ENCODE data around the gene ACVRL1. TPM values are rescaled to one million over a fixed set of nuclear protein-coding genes. Genes with fewer than 3 reads are reported as not detected.

Gene ACVRL1
- total RNA-seq, 1 donor from 2014 or later = under 0.01 TPM

- DNase-seq (ENCODE audit: low read depth) (no peak), FAIRE-seq (no peak)
- no peak overlapping the region for H3K4me3 ChIP-seq (ENCODE audit: low read depth, low read length)
- peaks cover 39% of the 10 kb centered on the region for H3K27me3 ChIP-seq (ENCODE audit: control insufficient read depth, insufficient read depth, low read length)
- TF ChIP-seq, protein P1, sequence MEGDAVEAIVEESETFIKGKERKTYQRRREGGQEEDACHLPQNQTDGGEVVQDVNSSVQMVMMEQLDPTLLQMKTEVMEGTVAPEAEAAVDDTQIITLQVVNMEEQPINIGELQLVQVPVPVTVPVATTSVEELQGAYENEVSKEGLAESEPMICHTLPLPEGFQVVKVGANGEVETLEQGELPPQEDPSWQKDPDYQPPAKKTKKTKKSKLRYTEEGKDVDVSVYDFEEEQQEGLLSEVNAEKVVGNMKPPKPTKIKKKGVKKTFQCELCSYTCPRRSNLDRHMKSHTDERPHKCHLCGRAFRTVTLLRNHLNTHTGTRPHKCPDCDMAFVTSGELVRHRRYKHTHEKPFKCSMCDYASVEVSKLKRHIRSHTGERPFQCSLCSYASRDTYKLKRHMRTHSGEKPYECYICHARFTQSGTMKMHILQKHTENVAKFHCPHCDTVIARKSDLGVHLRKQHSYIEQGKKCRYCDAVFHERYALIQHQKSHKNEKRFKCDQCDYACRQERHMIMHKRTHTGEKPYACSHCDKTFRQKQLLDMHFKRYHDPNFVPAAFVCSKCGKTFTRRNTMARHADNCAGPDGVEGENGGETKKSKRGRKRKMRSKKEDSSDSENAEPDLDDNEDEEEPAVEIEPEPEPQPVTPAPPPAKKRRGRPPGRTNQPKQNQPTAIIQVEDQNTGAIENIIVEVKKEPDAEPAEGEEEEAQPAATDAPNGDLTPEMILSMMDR (IDR thresholded peaks at IDR 0.05; ENCODE audit: insufficient read depth, low read length, severe bottlenecking) = no peak
- no peaks in the 10 kb centered on the region for H3K36me3 ChIP-seq (ENCODE audit: control insufficient read depth, insufficient read depth, low read length)
These were observed 42.3 kb upstream of the ACVRL1 start for GRCh38 chr12:51864833-51865670.

GRCh38 chr12:51865757-51866270, 41.5 kb upstream of the ACVRL1 start:
- DNase-seq (ENCODE audit: low read depth) = no peak
- peaks cover 44% of the 10 kb centered on the region for H3K27me3 ChIP-seq (ENCODE audit: control insufficient read depth, insufficient read depth, low read length)
- no peak for FAIRE-seq
- TF ChIP-seq, protein P1 (IDR thresholded peaks at IDR 0.05; ENCODE audit: insufficient read depth, low read length, severe bottlenecking) = no peak
- H3K36me3 ChIP-seq (ENCODE audit: control insufficient read depth, insufficient read depth, low read length) = no peaks in the 10 kb centered on the region
- H3K4me3 ChIP-seq (ENCODE audit: low read depth, low read length) = no peak overlapping the region

- DNase-seq (ENCODE audit: low read depth) (no peak), FAIRE-seq (no peak)
- no peak overlapping the region for H3K4me3 ChIP-seq (ENCODE audit: low read depth, low read length)
- TF ChIP-seq, protein P1 (IDR thresholded peaks at IDR 0.05; ENCODE audit: insufficient read depth, low read length, severe bottlenecking) = no peak
- peaks cover 44% of the 10 kb centered on the region for H3K27me3 ChIP-seq (ENCODE audit: control insufficient read depth, insufficient read depth, low read length)
- H3K36me3 ChIP-seq (ENCODE audit: control insufficient read depth, insufficient read depth, low read length) = no peaks in the 10 kb centered on the region
These were observed 41.0 kb upstream of the ACVRL1 start for GRCh38 chr12:51866324-51866723.

GRCh38 chr12:51866762-51867161, 40.5 kb upstream of the ACVRL1 start:
- Histone ChIP-seq H3K36me3 (ENCODE audit: control insufficient read depth, insufficient read depth, low read length) (no peaks in the 10 kb centered on the region), H3K27me3 (ENCODE audit: control insufficient read depth, insufficient read depth, low read length) (peaks cover 44% of the 10 kb centered on the region), H3K4me3 (ENCODE audit: low read depth, low read length) (no peak overlapping the region)
- DNase-seq (ENCODE audit: low read depth) = no peak
- FAIRE-seq = no peak
- TF ChIP-seq, protein P1 (IDR thresholded peaks at IDR 0.05; ENCODE audit: insufficient read depth, low read length, severe bottlenecking) = no peak

DNA sequence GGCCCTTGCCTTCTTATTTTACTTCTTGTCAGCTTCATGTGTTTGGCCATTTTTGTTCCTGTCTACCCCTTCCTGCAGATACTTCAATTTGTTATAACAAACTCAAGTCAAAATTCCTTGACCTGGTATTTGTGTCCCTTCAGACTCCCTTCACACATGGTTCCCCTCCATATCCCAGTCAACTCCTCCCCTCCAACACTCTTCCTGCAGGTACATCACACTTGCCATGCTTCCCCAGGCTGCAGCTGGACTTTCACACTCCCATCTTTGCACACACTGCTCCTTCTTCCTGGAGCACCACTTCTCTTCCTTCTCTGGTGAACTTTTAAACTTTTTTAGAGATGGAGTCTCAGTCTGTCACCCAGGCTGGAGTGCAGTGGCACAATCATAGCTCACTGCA, 39.9 kb upstream of the ACVRL1 start:
- TF ChIP-seq, protein P1 (IDR thresholded peaks at IDR 0.05; ENCODE audit: insufficient read depth, low read length, severe bottlenecking) = no peak
- Histone ChIP-seq H3K36me3 (ENCODE audit: control insufficient read depth, insufficient read depth, low read length) (no peaks in the 10 kb centered on the region), H3K4me3 (ENCODE audit: low read depth, low read length) (no peak overlapping the region), H3K27me3 (ENCODE audit: control insufficient read depth, insufficient read depth, low read length) (peaks cover 42% of the 10 kb centered on the region)
- FAIRE-seq = no peak
- DNase-seq (ENCODE audit: low read depth) = no peak
